Fibroblast of pulmonary artery (primary cell): ENCODE measurements around the gene CCDC92.

Experiments
- DNase-seq: peaks from one replicate; pipeline ENCODE4 v3.0.0-alpha.2; 2010; ENCODE audit warnings: low read depth
- H3K4me3 ChIP-seq: replicated peaks from 2 replicates; pipeline ENCODE4 v1.5.1; 2011; ENCODE audit warnings: low read depth, mild to moderate bottlenecking, control low read depth, low read length, moderate library complexity
- TF ChIP-seq, protein P1 (sequence below): IDR thresholded peaks from 2 replicates; pipeline ENCODE4 v1.5.1; 2011; ENCODE audit warnings: mild to moderate bottlenecking, control low read depth, low read length, inconsistent platforms; ENCODE audit errors: missing control alignments

CCDC92 gene

GRCh38 chr12:123960029-123960735, 12.4 kb downstream of the CCDC92 start:
- no peak for DNase-seq
- TF ChIP-seq, protein P1, sequence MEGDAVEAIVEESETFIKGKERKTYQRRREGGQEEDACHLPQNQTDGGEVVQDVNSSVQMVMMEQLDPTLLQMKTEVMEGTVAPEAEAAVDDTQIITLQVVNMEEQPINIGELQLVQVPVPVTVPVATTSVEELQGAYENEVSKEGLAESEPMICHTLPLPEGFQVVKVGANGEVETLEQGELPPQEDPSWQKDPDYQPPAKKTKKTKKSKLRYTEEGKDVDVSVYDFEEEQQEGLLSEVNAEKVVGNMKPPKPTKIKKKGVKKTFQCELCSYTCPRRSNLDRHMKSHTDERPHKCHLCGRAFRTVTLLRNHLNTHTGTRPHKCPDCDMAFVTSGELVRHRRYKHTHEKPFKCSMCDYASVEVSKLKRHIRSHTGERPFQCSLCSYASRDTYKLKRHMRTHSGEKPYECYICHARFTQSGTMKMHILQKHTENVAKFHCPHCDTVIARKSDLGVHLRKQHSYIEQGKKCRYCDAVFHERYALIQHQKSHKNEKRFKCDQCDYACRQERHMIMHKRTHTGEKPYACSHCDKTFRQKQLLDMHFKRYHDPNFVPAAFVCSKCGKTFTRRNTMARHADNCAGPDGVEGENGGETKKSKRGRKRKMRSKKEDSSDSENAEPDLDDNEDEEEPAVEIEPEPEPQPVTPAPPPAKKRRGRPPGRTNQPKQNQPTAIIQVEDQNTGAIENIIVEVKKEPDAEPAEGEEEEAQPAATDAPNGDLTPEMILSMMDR: no peak
- H3K4me3 ChIP-seq: no peak overlapping the region

GRCh38 chr12:123958876-123959275, 13.8 kb downstream of the CCDC92 start:
- TF ChIP-seq, protein P1: no peak
- no peak for DNase-seq
- H3K4me3 ChIP-seq: no peak overlapping the region

DNA sequence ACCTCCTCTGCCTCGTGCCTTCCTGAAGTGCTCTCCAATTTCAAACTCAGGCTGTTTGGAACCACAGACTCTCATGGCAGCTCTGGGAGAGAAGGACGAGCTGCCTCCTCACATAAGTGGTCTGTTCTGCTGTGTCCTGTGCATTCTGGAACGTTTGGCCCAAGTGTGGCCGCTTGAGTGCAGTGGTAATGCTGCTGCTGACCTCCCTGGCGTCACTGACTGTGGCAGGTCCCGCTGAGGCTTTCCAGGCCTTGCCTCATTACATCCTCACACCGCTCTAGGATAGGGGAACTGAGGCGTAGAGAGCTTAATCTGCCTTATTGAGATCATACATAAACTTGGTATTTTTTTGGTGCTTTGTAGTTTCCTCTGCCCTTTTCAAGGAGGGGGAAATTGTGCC, 14.2 kb downstream of the CCDC92 start:
- no peak for DNase-seq
- no peak overlapping the region for H3K4me3 ChIP-seq
- TF ChIP-seq, protein P1: no peak

GRCh38 chr12:123957196-123957595, 15.4 kb downstream of the CCDC92 start:
- H3K4me3 ChIP-seq: no peak overlapping the region
- TF ChIP-seq, protein P1: no peak
- DNase-seq: no peak

- TF ChIP-seq, protein P1: no peak
- DNase-seq: no peak
- no peak overlapping the region for H3K4me3 ChIP-seq
Observed at GRCh38 chr12:123956249-123956648, 16.4 kb downstream of the CCDC92 start.

DNA sequence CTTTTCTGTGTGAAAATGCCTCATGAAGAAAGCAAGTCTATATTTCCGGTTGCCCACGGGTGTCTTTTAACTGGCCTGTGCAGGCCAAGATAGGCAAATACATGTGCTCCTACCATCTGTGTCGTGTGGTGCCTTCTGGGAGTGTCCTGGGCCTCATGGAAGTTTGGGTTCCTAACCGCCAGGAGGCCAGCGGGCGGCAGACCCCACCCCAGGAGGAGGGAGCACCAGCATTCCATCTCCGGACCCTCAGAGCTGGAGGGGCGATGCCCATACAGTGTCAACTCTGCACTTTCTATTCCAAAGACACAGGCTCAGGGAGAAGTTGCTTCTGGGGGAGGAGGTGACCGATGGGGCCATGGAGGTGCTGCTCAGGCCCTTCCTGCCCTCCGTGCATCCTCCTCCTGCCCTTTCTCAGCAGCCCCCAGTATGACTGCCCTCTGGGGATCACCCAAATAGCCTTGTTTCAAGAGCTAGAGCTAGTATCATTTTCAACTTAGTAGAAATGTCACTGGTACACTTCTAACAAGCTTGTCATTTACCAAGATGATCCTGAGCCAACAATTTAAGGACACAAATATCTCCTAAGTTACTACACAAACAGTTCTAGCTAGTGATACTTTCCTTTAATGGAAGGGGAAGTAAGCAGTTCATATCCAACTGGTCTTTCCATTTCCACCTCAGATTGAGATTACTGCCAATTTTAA, 17.8 kb downstream of the CCDC92 start:
- no peak overlapping the region for H3K4me3 ChIP-seq
- TF ChIP-seq, protein P1: no peak
- no peak for DNase-seq

- H3K4me3 ChIP-seq: no peak overlapping the region
- TF ChIP-seq, protein P1: no peak
- peak; percentile 53 for DNase-seq
Observed at GRCh38 chr12:123952037-123952436, 20.6 kb downstream of the CCDC92 start.
